Hindlimb muscle (tissue), 1 donor: ENCODE results near the gene MPHOSPH6. TPM values are rescaled to one million over a fixed set of nuclear protein-coding genes. Genes with fewer than 3 reads are reported as not detected.
"Not testable (repeated sequence)": the region's sequence is repeated elsewhere in the genome, so short reads cannot be mapped to it uniquely, and the experiment has no call there.

Source experiments
- DNase-seq: peaks from one replicate; pipeline ENCODE4 v3.0.0-alpha.2; 2013
- polyA plus RNA-seq: library from polyadenylated mRNA; unstranded; fragments of 120-200 nt; gene quantifications from one replicate; pipeline ENCODE4 v1.2.1, GENCODE V29; 2013; ENCODE audit not compliant: insufficient read length

The MPHOSPH6 gene
- polyA plus RNA-seq, 1 donor, result 14.7 TPM

DNA sequence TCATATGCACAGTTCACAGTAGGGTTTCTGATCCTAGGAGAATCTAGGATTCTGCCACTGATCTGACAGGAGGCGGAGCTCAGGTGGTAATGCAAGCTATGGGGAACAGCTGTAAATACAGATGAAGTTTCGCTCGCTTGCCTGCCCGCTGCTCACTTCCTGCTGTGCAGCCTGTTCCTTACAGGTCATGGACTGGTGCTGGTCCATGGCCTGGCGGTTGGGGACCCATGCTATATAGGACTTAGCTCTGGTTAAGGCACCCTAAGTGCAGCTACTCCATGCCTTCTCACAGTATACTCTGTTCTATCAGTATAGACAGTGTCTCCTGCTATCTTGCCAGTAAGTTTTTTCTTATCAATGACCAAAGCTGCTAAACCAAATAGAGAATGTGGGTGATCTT is 2.4 kb downstream of the MPHOSPH6 start:
- no peak for DNase-seq

DNA sequence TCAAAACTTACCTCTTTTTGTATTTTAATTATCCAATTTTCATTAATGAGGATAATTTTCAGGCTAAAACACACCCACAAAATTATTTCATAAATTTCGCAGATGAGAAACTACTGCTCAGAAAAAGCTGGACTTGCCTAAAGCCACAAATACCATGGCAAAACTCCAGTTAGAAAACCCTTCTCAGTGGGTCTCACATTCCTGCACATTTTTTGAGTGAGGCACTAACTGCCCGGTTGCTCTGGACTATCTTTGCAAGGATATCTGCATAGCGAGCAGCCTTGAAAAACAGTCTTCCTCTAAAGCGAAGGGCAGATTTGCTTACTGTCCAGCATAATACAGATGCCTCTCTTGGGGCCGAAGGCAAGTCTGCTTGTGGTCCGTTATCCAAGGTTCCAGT is 9.8 kb downstream of the MPHOSPH6 start:
- DNase-seq, result no peak

DNA sequence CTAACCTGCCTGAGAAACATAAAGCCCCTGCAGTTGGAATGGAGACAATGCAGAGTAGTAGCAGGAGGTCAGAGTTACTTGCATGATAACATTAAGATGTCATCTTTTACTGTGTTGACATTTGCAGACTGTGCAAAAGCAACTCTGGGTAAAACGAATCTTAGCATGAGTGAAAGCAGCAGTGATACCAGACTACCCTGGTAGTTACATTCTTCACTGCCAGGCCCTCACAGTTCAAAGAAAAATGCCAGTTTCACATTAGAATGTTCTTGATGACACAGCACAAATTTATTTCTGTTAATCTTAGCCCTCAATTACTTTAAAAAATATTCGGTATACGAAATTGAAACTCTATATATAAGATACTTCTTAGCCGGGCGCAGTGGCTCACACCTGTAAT is 12.2 kb downstream of the MPHOSPH6 start:
- DNase-seq, result no peak

DNA sequence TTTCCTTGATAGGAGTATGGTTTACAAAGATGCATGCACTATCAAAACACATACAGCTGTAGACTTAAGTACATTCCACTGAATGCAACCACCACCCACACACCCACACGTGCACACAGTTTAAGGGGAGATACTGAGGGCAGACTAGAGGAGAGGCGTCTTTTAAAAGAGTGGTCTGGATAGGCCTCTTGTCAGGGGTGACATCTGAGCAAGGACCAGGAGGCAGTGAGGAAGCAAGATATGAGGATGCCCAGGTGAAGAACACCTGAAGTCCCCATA is 12.6 kb downstream of the MPHOSPH6 start:
- DNase-seq, result no peak

DNA sequence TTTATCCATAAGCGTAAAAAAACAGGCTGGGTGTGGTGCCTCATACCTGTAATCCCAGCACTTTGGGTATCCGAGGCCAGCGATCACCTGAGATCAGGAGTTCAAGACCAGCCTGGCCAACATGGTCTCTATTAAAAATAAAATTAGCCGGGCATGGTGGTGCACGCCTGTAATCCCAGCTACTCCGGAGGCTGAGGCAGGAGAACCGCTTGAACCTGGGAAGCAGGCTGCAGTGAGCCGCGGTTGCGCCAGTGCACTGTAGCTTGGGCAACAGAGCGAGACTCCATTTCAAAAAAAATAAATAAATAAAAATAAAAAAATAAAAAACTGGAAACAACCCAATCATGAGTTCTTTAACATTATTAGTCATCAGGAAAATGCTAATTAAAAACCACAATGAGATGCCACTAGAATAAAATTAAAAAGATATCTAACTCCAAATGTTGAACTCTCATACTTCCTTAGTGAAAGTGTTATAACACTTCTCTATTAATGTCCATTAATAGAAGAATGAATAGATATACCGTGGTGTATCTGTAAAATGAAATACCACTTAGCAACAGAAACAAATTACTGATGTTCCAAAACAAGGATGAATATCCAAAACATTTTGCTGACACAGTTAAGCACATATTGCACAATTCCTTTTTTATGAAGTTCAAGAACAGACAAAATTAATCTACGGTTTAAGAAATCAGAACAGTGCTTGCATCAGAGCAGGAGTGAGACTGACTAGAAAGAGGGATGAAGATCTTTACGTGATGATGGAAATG is 13.1 kb downstream of the MPHOSPH6 start:
- DNase-seq, result no peak

DNA sequence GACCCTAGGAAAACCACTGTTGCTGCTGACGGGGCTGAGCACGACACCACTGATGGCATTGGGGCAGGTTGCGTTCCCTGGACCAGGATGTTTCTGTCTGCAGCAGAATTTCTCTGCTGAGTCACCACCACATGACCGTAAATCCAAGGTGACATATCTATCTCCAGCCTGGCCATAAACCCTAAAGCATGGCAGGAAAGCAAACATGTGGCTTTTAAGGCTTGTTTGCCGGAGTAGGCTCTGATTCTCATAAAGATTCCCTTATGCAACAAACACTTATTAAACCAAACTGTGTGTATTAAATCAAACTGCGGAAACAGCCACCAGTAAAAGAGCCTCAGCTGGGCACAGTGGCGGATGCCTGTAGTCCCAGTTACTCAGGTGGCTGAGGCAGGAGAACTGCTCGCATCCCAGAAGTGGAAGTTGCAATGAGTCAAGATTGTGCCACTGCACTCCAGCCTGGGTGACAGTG is 17.3 kb downstream of the MPHOSPH6 start:
- no peak for DNase-seq

DNA sequence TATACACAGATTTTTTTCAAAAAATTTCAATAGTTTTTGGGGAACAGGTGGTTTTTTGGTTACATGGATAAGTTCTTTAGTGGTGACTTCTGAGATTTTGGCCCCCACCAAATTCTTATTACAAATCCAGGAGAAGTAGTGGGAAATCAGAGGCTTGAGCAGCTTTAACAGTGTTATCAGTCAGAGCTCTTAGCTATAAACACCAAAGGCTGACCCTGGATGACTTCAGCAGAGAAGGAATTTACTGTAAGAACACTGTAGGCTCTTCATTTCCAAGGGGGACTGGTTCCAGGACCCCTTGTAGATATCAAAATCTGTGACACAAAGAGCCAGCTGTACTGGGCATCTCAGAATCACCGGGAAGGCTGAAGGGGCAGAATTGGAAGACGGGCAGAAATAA is 17.8 kb downstream of the MPHOSPH6 start:
- no peak for DNase-seq

DNA sequence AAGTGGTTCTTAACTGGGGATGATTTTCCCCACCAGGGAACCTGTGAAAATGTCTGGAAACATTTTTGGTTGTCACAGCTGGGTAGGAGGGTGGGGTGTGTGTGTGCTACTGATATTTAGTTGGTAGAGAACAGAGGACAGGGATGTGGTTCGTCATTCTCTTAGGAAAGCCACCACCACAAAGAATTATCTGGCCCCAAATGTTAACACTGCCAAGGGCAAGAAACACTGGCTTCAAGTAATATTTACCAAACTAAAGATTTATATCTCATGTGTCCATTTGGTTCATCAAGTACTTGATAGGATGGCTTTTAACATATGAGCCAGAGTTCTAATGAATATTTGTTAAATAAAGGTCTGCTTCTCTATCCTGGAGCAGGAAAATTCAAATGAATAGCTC is 19.5 kb downstream of the MPHOSPH6 start:
- no peak for DNase-seq

DNA sequence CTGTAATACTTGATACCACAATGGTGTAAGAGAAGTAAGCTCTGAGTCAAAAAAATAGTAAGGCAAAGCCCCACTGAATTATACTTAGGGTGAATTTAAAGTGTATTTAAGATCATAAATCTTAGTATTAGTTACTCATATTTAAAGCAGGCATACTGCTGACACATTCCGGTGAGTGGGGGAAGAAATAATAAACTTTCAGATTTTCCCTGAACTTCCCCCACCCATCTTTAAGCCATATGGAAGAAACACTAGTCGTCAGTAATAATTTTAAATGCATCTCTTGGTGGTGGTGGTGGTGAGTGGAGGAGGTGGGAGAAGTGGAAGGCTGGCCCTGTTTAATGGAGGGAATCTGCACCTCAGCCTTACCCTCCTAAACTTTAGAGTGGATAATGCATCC is 20.5 kb downstream of the MPHOSPH6 start:
- DNase-seq, result no peak

DNA sequence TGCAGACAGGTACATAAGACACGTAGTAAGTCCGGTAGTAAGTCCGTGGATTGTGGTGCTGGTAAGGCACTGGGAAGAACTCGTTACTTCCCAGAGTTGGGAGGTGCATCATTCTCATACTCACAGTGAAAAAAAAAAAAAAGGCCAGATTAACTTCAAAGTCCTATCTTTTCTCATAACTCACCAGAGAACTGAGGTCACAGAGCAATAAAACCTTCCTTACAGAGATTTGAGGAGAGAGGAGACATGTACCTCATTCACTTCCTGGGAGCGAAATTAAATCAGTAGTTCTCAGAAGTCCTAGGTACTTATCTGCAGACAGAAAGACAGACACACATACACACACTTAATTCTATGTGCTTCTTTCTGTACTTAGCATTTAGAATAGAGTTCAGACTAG is 22.5 kb downstream of the MPHOSPH6 start:
- DNase-seq, result no peak

DNA sequence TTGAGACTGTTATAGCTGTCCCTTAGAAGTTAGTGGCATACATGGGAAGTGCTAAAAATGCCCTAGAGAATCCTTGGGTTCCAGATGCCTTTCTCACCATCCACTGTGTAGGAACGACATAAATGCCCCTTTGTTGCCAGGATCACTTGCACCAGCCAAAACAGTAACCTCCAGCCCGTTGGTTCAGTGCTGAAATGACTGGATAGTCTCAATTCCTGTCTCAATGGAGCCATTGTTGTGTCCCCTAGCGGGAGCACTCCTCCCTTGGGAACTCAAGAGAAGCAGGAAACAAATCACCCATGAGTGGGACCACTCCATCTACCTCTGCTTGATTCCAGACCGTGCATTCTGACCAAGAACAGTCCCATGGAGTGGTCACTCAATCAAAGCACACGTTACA is 23.1 kb downstream of the MPHOSPH6 start:
- no peak for DNase-seq

DNA sequence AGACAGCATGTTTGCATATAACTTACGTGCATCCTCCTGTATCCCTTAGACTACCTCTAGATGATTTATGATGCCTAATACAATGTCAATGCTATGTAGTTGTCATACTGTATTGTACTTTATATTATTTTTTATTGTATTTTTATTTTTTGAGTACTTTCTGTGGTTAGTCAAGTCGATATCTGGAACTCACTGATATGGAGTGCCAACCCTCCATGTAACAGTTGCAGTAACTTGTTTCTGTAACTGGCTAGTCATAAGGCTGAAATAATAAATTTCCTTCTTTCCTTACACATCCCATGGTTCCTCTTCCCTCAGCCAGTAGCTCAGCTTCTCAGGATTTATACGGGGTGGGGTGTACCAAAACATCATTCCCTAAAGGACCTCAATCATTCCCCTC is 23.5 kb downstream of the MPHOSPH6 start:
- no peak for DNase-seq

DNA sequence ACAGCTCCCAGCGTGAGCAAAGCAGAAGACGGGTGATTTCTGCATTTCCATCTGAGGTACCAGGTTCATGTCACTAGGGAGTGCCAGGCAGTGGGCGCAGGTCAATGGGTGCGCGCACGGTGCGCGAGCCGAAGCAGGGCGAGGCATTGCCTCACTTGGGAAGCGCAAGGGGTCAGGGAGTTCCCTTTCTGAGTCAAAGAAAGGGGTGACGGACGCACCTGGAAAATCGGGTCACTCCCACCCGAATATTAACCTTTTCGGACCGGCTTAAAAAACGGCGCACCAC is 30.8 kb downstream of the MPHOSPH6 start:
- DNase-seq, result not testable (repeated sequence)

DNA sequence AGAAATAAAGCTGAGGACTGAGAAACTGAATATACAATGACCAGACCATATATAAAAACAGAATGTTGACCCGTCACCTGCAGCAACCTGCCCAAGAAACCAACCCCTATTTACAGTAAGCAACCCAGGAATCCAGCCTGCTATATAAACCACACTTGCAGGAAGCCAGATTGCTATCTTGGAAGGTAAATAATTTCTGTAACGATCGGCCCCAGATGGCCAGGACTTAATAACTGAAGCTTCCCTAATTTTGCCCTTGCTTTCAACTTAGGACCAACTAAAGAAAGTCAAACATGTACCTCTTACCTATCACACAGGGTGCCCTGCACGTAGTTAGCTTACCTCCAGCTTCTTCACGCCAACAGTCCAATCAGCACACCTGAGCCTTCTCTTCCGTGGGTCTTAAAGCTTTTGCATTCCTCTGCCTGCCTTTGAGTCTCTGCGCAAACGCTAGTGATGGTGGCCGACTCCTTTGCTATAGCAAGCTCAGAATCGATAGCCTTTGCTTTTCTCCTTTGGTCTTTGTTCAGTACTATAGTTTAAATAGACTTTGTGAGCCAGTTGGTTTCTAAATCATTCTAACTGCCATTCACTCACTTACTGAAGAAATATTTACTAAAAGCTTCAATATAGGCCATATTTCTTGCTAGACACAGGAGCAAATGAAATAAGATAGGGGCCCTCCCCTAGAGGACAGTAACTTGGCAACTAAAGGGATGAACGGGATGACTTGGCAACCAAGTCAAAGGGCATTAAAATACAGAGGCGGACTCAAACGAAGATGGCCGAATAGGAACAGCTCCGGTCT is 31.3 kb downstream of the MPHOSPH6 start:
- no peak for DNase-seq

DNA sequence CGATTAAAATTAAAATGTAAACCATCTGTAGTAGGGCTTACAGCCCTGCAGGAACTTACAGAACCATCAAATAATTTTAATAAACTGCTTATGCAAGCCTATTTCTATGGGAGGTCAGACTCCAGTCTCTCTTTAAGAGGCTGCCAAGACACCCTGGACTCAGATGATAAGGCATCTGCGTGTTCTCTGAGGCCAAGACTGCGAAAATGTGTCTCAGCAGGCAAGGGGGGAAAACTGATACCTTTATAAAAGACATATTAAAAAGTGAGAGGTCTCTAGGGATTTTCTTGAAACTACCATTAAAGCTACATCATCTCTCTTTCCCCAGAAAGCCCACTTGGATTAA is 32.2 kb downstream of the MPHOSPH6 start:
- DNase-seq, result no peak

DNA sequence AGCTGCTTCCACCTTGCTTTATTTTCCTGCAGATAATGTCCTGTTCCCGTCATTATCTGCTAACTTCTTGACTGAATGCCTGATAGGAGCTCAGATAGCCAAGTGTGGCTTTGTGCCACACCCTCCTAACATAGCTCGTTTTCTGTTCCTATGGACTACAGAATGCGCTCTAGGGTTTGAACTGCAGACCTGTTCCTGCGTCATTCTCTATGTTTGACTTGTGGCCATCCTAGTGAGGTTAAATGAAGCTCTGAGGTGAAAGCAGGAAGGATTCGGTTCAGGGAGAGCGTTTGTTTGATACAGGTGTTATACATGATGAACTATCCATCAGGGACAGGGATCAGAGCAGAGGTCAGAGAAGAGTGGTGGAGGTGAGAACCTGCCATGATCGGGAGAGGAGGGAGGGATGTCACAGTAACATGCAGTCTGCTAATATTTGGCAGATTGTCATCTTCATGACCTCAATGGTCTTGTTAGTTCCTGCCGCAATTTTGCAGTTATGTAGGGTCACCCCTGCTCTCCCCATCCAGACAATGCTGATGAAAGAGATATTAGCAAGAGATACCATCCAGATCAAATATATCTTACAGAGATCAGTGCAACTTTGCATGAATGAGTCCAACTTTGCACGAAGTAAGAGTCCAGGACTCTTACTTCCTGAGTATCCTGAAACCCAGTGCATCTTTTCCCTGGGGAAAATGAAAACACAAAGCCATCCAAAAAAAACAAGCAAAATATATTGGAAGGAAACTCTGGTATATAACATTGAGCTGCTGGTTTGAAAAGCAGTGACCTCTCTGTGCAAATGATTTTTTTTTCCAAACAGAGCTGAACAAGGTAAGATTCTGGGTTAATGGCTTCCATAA is 32.8 kb downstream of the MPHOSPH6 start:
- DNase-seq, result no peak

DNA sequence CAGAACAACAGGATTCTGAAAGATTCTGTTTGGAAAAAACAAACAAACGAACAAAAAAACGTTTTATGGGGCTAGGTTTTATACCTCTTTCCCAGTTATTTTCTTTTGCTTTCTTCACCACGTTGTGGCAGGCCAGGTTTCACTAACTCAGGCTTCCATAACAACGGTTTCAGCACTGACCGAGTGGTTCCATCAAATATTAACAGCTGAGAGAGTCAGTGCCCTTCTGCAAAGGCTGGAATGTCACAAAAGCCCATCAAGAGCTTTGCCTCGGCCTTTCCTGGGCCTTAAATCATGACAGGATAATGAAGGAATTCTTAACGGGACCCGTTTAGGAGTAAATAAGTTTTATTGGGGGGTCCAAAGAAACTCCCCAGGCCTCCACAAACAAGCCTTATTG is 34.2 kb downstream of the MPHOSPH6 start:
- no peak for DNase-seq

DNA sequence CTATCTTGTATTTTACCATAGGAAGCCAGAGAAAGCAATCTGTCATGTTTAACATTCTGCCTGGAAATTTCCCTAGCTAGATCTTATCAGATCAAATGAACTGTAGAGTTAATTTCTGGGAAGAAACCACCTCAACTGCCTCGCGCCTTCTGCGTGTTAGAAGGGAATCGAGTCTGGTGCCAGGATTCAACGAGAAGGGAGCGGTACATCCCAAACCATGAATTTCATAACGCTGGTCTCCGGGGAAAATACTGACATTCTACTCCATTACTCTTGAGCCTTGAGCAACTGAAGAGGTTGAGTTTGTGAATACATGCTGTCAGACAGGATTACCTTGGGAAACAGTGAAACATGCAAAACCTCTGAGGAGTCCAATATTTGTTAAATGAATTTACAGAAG is 35.2 kb downstream of the MPHOSPH6 start:
- DNase-seq, result no peak

DNA sequence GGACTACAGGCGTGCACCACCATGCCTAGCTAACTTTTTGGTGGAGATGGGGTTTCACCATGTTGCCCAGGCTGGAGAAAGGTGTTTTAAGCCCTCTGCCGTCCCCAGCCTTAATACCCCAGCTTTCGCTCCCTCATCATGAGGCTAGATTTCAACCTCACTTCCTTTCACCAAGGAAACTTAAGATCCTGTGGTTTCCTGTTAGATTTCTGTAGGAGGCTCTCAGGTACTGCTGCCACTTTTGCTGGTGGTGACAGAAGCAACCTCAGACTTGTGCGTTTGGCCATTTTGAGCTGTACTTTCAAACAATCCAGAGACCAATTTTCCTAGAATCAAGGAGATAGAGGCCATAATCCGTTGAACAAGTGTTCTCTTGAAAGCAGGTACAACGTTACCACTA is 36.2 kb downstream of the MPHOSPH6 start:
- no peak for DNase-seq

DNA sequence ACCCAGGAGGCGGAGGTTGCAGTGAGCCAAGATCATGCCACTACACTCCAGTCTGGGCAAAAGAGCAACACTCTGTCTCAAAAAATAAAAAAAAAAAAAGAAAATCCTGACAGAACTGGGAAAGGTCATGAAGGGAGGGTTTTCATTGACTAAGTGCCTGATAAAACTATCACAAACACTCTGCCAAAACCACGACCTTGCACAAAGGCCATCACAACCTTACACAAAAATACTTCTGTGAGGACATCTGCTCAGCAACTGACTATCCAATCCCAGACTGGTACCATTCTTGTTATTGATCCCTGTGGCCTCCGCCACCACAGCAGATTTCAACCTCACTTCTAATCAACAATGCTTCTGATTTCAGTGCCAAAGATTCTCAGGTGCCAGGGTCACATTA is 40.1 kb downstream of the MPHOSPH6 start:
- no peak for DNase-seq

DNA sequence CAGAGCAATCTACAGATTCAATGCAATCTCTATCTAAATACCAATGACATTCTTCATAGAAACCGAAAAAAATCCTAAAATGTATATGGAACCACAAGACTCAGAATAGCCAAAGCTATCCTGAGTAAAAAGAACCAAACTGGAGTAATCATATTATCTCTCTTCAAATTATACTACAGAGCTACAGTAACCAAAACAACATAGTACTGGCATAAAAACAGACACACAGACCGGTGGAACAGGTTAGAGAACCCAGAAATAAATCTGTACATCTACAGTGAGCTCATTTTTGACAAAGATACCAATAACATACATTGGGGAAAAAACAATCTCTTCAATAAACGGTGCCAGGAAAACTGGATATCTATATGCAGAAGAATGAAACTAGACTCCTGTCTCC is 45.4 kb downstream of the MPHOSPH6 start:
- DNase-seq, result no peak

DNA sequence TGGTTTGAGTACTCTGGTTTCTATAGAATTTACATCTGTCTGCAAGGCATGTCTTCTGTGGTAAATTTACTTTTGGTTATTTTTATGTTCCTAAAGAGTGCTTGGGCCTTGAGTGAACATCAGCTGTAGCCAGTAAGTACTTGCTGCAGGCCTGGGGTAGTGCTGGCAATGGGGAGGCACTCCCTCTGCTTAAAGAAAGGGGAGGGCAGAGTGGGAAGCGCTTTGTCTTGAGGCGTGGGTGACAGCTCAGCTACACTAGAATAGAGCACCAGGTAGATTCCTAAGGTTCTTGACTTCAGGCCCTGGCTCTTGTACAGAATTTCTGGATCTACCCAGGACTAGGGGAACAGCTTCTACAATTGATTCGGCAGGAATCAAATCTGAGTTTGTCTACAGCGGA is 50.6 kb downstream of the MPHOSPH6 start:
- DNase-seq, result no peak

DNA sequence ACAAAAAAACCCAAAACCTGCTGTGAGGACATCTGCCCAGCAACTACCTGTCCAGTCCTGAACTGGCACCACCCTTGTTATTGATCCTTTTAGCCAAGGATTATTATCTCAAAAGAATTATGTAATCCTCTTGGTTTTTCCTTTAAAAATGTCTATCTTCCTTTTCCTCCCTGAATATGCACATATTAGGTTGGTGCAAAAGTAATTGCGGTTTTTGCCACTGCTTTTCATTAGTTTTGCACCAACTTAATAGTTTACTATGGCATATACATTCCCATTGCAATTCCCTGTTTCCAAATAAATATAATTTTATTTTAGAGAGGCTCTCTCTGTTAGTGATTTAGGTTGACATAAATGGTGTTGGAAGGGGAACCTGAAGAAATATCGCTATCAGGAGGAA is 51.3 kb downstream of the MPHOSPH6 start:
- no peak for DNase-seq

DNA sequence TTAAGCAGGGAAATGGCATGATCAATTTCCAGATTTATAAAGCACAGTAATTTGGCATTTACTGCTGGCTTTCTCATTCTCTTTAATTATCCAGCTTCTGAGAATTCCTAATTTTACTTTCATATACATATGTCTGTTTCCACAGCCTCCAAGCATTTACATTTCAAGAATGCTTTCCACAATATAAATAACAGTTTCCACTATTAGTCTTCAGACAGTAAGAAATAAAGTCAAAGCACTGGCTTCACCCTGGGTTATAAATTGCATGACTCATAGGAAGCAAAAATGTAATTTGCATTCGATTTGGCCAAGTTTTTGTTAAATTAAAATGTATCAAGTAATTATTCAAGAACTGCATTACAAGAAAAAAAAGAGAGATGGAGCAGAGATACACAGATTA is 53.5 kb downstream of the MPHOSPH6 start:
- DNase-seq, result no peak
